Measurements from ENCODE around the gene GSC2. TPM values are rescaled to one million over a fixed set of nuclear protein-coding genes. Genes with fewer than 3 reads are reported as not detected.

Gene GSC2
- total and polyA plus RNA-seq, 9 of the 15 experiments (the other 6 are each of a cell fraction or from before 2014, with no cell fraction given), result not detected

- TF ChIP-seq ZNF165 (CRISPR knock-in tag; IDR thresholded peaks at IDR 0.05; ENCODE audit: borderline replicate concordance), result peak; percentile 69; the same call in 1 of the 2 replicates
- TF ChIP-seq POLR3A (IDR thresholded peaks at IDR 0.05; ENCODE audit: borderline replicate concordance, extremely low read depth, insufficient read depth, insufficient read length), result no peak
- no peak for TF ChIP-seq PRMT5 (CRISPR knock-in tag; IDR thresholded peaks at IDR 0.05)
- TF ChIP-seq ZNF347 (CRISPR knock-in tag; IDR thresholded peaks at IDR 0.05; ENCODE audit: low read depth), result 0 out of 2 replicates have a peak, but pooled peaks have one; percentile 15
- no peak for TF ChIP-seq FOXM1 (IDR thresholded peaks at IDR 0.05; ENCODE audit: low read depth)
- TF ChIP-seq FOXM1 (CRISPR knock-in tag; IDR thresholded peaks at IDR 0.05; ENCODE audit: low read depth), result no peak
- no peak for TF ChIP-seq ZKSCAN8 (CRISPR knock-in tag; IDR thresholded peaks at IDR 0.05)
- no peak for TF ChIP-seq ZNF431 (CRISPR knock-in tag; IDR thresholded peaks at IDR 0.05)
- 0 out of 2 replicates have a peak, but pooled peaks have one; percentile 32 for TF ChIP-seq ZNF76 (CRISPR knock-in tag; IDR thresholded peaks at IDR 0.05; ENCODE audit: borderline replicate concordance)
- no peak for TF ChIP-seq TFAP4 (CRISPR knock-in tag; IDR thresholded peaks at IDR 0.05; ENCODE audit: borderline replicate concordance)
- TF ChIP-seq SAFB2 (IDR thresholded peaks at IDR 0.05; ENCODE audit: borderline replicate concordance, low read depth, low read length, severe bottlenecking), result no peak
- no peak for TF ChIP-seq MTF1 (CRISPR knock-in tag; IDR thresholded peaks at IDR 0.05; ENCODE audit: borderline replicate concordance)
- TF ChIP-seq ZNF77 (CRISPR knock-in tag; IDR thresholded peaks at IDR 0.05), result no peak
- TF ChIP-seq HIVEP1 (CRISPR knock-in tag; IDR thresholded peaks at IDR 0.05), result 0 out of 2 replicates have a peak, but pooled peaks have one; percentile 21
- TF ChIP-seq SRF (CRISPR knock-in tag; IDR thresholded peaks at IDR 0.05), result 0 out of 4 replicates have a peak, but pooled peaks of 1 of the 2 experiments have one; percentile 48
- TF ChIP-seq TSHZ1 (CRISPR knock-in tag; IDR thresholded peaks at IDR 0.05), result peak; percentile 19; the same call in 1 of the 2 replicates
- no peak for TF ChIP-seq POLR3G (IDR thresholded peaks at IDR 0.05; ENCODE audit: extremely low read depth, insufficient read length, insufficient replicate concordance)
Observed at GRCh38 chr22:19113429-19113828, 36.7 kb downstream of the GSC2 start (continued).

Measured in K562 (cell line).